Renal cortex interstitium (tissue), 11 donors: ENCODE results near the gene GGT5. TPM values are rescaled to one million over a fixed set of nuclear protein-coding genes. Genes with fewer than 3 reads are reported as not detected.
"Not testable (repeated sequence)": the region's sequence is repeated elsewhere in the genome, so short reads cannot be mapped to it uniquely, and the experiment has no call there.

Experiments
- DNase-seq, 11 donors: peaks; one replicate each; pipeline ENCODE4 v3.0.0-alpha.2; 2013; ENCODE audit warnings: low read depth in 9 of 11, low spot score in 4 of 11; ENCODE audit errors: extremely low read depth in 1 of 11
- polyA plus RNA-seq, 3 donors: library from polyadenylated mRNA; unstranded; fragments of 120-200 nt; gene quantifications; one replicate each; pipeline ENCODE4 v1.2.1, GENCODE V29; 2013; ENCODE audit not compliant: insufficient read length in 3 of 3

The GGT5 gene
- polyA plus RNA-seq, 3 donors, result 15.8 to 17.5 (median 16.4) TPM

GRCh38 chr22:24214467-24215285 is 30.2 kb downstream of the GGT5 start:
- DNase-seq, result no peak

DNA sequence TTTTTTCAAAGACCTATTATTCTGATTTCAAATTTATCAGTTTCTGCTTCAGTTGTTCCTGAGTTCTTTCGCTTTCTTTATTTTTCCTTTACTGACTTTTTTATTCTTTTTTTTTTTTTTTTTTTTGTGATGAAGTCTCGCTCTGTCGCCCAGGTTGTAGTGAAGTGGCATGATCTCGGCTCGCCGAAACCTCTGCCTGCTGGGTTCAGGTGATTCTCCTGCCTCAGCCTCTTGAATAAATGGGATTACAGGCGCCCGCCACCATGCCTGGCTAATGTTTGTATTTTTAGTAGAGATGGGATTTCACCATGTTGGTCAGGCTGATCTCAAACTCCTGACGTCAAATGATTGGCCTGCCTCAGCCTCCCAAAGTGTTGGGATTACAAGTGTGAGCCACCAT is 31.8 kb downstream of the GGT5 start:
- DNase-seq, result not testable (repeated sequence)

DNA sequence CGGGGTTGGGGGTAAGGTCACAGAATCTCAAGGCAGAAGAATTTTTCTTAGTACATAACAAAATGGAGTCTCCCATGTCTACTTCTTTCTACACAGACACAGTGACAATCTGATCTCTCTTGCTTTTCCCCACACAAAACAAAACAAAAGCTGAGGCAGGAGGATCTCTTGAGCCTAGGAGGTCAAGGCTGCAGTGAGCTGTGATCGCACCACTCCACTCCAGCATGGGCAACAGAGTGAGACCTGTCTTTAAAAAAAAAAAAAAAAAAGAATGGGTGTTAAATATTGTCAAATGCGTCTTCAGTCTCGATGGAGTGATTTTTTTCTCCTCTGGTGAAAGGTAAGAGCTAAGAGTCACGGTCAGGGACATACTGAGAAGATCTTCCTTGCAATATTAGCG is 33.2 kb downstream of the GGT5 start:
- not testable (repeated sequence) for DNase-seq

DNA sequence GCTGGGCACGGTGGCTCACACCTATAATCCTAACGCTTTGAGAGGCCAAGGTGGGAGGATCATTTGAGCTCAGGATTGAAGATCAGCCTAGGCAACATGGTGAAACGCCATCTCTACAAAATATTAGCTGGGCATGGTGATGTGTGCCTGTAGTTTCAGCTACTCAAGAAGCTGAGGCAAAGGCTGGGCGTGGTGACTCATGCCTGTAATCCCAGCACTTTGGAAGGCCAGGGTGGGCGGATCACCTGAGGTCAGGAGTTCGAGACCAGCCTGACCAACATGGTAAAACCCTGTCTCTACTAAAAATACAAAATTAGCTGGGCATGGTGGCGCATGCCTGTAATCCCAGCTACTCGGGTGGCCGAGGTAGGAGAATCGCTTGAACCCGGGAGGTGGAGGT is 34.5 kb downstream of the GGT5 start:
- not testable (repeated sequence) for DNase-seq

GRCh38 chr22:24209687-24210086 is 35.2 kb downstream of the GGT5 start:
- DNase-seq, result no peak

DNA sequence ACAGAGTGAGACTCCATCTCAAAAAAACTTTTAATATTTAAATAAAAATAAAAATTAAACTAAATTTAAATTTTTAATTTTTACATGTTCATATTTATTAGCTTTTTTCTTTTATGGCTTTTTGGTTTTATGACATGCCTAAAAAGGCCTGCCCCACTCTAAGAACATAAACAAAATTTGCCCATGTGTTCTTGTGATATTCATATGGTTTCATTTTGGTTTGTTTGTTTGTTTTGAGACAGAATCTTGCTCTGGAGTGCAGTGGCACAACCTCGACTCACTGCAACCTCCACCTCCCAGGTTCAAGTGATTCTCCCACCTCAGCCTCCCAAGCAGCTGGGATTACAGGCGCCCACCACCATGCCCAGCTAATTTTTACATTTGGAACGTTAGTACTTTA is 35.9 kb downstream of the GGT5 start:
- DNase-seq, result no peak

DNA sequence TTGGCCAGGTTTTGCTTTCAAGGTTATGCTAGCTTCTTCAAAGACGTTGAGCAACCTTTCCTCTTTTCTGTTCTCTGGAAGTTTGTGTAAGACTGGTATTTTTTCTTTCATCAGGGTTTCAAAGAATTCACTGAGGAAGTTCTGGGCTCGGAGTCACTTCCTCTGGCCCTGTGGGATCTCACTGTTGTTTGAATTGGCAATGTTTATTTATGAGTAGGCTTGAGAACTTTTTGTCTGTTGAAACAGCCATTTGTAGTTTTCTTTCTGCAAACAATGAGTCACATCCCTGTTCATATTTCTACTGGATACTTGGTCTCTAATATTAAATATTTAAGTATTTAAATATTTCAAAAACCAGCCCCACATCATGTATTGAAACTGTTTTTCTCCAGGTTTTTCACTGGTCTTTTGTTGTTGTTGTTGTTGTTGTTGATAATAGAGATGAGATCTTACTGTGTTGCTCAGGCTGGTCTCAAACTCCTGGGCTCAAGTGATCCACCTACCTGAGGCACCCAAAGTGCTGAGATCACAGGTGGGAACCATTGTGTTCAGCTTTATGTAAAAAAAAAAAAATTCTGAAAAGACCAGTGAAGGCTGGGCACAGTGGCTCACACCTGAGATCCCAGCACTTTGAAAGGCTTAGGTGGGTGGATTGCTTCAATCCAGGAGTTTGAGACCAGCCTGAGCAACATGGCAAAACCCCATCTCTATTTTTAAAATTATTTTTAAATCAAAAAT is 36.7 kb downstream of the GGT5 start:
- DNase-seq, result peak in 1 of 11 donors; percentile 43

DNA sequence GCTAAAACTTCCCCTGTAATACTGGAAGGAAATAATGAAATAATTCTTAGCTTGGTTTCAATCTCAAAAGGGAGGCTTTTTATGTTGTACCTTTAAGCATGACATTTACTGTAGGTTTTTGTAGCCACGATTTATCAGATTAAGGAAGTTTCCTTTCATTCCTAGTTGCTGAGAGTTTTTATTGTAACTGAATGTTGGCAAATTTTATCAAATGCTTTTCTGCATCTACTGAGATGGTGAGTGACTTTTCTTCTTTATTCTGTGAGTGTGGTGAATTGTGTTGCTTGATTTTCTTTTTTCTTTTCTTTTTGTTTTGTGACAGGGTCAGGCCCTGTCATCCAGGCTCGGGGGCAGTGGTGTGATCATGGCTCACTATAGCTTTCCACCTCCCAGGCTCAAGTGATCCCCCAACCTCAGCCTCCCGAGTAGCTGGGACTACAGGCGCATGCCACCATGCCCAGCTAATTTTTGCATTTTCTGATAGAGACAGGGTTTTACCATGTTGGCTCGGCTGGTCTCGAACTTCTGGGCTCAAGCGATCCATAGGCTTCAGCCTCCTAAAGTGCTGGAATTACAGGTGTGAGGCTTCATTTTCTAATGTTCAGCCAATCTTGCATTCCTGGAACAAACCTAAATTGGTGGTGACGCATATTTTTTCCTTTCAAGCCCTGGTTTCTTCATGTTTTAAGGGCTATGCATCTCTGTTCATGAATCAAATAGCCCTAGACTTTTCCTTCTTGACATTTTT is 37.4 kb downstream of the GGT5 start:
- DNase-seq, result no peak

DNA sequence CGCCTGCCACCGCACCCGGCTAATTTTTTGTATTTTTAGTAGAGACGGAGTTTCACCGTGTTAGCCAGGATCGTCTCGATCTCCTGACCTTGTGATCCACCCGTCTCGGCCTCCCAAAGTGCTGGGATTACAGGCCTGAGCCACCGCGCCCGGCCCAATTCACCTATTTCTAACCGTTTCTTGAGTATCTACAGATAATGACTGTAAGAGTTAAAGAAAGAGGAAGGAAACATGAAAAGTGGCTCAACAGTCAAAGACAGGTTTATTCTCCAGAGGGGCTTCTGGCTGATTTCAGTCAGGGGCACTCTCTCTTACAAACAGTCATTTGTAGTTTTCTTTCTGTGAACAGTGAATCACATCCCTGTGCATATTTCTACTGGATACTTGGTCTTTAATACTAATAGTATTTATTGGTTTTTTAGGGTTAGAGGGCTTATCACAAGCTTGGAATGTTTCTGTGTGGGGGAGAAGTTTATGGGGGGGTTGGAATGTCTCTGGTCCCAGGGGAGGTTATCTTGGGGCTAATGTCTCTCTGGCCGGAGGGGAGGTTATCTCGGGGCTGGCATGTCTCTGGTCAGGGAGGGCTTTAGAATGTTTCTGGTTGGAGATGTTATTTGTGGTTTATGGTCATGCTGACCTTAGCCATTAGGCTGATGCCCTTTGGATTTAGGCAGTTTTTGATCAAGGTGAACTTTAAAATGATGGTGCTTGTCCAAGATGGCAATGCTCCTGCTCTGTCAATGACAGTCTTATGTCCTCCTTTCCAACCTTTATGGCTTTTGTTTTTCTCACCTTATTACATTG is 38.2 kb downstream of the GGT5 start:
- DNase-seq, result not testable (repeated sequence)

- no peak for DNase-seq
Observed at GRCh38 chr22:24205438-24206195, 39.3 kb downstream of the GGT5 start.

DNA sequence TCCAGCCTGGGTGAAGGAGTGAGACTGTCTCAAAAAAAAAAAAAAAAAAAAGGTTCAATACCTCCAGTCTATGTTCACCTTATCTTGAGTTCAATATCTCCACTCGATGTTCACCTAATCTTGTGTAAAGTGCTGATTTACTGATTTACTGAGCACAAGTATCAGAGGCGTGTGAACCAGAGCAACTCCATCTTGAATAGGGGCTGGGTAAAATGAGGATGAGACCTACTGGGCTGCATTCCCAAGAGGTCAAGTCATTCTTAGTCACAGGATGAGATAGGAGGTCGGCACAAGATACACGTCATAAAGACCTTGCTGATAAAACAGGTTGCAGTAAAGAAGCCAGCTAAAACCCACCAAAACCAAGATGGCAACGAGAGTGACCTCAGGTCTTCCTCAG is 41.0 kb downstream of the GGT5 start:
- not testable (repeated sequence) for DNase-seq

DNA sequence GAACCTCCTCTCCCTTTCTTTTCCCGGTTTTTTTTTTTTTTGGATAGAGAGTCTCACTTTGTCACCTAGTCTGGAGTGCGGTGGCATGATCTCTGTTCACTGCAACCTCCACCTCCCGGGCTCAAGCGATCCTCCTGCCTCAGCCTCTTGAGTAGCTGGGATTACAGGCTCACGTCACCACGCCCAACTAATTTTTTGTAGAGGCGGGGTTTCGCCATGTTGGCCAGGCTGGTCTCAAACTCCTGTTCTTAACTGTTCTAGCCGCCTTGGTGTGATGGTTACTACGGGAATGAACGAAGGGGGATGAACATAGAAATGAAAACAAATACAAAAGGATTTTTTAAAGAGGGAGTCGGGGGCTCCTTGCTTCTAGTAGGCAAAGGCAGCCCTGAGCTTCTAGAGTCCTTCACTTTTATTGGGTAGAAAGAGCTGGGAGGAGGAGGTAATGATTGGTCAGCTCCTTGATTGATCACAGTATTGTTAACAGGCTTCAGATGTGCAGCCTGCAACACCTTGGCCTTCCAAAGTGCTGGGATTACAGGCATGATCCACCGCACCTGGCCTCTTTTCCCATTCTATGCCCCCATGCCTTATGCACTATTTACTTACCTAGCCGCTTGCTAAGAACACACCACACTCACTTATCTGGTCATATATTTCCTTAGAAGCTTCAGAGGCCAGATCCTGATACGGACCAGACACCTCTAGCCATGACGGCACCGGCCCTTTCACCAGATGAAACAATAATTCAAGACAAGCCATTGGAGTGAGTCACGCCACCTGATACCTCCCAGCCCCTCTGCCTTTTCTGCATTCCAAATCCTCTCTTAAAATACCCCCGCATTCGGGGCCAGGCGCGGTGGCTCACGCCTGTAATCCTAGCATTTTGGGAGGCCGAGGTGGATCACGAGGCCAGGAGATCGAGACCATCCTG is 42.9 kb downstream of the GGT5 start:
- DNase-seq, result no peak

DNA sequence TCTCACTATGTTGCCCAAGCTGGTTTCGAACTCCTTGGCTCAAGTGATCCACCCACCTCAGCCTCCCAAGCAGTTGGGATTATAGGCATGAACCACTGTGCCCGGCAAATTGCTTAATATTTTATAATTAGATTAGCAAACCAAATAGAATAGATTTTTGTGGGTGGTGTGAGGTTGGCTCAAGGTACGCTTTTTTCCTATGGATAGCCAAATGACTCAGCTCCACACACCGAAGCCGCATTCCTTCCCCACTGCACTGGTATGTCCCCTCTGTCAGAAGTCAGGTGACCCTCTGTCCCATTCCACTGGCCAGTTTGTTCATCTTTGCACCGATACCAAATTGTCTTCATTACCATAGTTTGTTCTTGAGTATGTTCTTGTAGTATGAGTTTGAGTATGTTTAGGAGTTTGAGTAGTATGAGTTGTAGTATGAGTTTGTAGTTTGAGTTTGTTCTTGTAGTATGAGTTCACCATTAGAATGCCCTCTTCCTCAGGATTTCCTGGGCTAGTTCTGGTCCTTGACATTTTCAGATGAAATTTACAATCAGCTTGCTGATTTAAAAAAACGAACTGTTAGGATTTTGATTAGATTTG is 44.2 kb downstream of the GGT5 start:
- DNase-seq, result no peak

GRCh38 chr22:24198682-24199052 is 46.2 kb downstream of the GGT5 start:
- DNase-seq, result no peak

DNA sequence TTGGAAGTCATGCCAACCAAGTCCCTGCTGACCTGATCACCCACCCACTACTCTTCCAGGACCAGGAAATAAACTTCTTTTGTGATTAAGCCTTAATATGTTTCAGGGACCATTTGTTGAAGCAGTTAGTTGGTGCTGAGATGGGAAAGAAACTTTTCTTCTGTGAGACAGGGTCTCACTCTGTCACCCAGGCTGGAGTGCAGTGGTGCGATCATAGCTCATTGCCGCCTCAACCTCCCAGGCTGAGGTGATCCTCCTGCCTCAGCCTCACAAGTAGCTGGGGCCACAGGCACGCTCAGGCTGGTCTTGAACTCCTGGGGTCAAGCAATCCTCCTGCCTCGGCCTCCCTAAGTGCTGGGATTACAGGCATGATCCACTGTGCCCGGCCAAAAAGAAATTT is 53.0 kb downstream of the GGT5 start:
- DNase-seq, result no peak

DNA sequence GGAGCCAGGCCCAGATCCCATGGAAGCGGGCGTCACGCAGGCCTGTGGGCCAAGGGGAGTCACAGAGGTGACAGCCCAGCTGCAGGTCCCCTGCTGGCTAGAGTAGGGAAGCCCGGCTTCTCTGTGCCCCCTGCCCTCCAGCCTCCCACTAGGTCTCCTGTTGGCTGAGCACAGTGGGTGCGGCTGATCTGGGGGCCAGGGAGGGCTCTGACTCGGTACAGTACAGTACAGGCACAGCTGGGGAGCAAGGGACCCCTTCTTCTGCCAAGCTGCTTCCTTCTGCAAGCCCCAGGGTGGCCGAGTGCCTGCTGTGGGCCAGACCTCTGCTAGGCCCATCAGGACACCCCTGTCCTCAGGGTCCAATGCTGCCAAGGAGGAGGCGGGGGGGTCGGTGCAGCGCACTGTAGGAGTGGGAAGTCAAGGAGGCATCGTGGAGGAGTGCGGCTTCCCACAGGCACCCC is 53.5 kb downstream of the GGT5 start:
- DNase-seq, result no peak
